NCI-H2171 treated with DMSO at 0.1 percent for 48 hours (cell line): ENCODE results near the gene UBE2F.
A peak's percentile ranks its signal among the peaks of the same experiment; 100 is the strongest.
"Not testable (repeated sequence)": the region's sequence is repeated elsewhere in the genome, so short reads cannot be mapped to it uniquely, and the experiment has no call there.

Source experiments
- DNase-seq: peaks from one replicate; lab custom pipeline; 2025; lab: John Stamatoyannopoulos, UW

Gene UBE2F

DNA sequence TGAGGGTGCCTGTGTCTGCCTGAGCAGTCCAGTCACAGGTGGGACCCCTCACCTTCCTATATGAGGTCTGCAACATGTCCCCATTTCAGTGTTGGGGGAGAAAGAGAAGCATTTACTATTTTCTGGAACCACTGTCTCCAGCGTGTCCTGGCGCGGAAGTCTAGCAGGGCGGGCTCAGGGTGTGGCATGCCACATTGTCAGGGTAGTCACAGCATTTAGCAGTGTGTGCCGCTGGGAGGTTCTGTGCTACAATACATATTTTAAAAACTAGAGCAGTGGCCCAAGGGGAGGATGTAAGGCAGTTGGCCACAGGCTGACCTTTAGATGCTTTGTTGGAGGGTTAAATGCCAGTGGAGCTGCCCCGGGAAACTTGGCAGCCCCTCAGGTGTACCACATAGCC is 12.5 kb downstream of the UBE2F start:
- no peak for DNase-seq

DNA sequence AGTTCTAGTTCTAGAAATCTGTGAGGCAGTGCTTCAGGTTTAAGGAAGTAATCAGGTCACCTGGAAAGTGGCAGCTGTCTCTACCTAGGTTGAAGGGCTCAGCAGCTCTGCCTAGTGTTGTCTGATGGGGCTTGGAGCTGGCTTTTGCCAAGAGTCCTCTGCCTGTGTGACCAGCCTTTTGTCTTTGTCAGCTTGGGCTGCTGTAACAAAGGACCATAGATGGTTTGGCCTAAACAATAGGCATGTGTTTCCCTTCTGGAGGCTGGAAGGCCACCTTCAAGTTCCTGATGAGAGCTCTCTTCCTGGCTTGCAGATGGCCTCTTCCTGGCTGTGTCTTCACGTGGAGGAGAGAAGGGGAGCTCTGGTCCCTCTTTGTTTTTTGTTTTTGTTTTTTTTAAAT is 13.3 kb downstream of the UBE2F start:
- no peak for DNase-seq

DNA sequence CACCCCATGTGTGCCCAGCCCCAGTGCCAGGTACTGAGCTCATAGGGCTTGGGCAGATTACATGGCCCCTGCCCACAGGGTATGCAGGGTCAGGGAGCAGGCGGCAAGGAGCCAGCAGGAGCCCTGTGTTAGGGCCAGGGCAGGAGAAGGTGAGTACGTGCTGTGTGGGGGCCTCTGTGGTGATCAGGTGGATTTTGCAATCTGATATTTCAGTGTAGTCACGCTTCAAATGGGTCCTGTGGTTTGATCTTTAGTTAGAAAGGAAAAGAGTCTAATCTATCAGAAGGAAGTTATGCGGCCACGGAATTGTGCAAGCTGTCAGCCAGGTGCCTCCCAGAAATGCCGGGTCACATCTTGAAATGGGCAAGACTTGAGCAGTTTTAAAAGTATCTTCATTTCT is 13.9 kb downstream of the UBE2F start:
- no peak for DNase-seq

DNA sequence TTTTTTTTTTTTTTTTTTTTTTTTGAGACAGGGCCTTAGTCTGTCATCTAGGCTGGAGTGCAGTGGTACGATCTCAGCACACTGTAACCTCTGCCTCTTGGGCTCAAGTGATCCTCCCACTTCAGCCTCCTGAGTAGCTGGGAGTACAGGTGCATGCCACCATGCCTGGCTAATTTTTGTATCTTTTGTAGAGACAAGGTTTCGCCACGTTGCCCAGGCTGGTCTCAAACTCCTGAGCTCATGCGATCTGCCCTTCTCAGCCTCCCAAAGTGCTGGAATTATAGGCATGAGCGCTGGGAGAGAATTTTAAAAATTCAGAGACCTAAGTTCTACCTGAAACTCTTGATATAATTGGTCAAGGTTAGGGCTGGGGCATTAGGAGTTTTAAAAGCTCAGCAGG is 14.8 kb downstream of the UBE2F start:
- not testable (repeated sequence) for DNase-seq

DNA sequence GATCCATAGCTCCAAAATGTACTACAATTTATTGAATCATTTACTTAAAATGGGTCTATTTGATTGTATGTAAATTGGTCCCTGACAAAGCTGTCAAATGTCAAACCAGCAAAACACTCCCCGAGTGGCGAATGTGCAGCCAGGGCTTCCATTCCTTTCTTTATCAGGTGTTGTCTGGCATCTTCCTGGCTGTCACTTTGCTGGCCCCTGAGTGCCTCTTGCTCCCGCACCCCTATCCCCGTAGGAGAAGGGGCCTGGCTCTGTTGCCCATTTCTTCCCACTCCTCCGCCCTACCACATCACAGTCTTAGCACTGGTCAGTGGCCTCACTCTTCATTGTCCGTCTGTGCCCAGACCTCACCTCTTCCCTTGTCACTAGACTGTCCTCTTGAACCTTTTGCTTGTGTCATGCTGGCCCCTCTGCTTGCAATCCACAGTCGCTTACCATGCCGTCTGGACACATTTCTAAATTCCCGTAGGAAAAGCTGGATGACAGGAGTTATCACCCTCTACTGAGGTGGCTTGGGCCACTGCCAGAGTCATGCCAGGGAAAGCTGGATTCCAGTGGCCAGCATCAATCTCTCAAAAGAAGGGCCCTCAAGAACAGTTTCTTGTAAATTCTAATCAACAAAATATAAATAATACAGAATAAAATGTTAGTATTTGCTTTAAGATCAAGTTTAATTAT is 15.4 kb downstream of the UBE2F start:
- no peak for DNase-seq

DNA sequence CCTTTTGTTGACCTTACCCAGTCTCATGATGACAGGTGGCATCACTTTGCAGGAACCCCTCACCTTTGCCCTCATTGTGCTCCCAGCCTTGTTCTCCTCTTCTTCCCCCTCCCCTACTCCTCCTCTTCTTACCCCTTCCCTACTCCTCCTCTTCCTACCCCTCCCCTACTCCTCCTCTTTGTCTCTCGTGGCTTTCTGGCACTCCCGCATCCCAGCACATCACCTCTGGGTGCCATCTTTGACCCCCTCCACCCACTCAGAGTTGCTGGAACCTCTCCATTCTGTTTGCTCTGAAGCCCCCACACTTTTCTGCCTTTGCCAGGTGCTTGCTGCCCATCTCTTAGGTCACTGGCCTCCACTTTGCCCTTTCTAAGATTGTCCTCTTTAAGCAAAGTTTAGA is 17.1 kb downstream of the UBE2F start:
- no peak for DNase-seq

DNA sequence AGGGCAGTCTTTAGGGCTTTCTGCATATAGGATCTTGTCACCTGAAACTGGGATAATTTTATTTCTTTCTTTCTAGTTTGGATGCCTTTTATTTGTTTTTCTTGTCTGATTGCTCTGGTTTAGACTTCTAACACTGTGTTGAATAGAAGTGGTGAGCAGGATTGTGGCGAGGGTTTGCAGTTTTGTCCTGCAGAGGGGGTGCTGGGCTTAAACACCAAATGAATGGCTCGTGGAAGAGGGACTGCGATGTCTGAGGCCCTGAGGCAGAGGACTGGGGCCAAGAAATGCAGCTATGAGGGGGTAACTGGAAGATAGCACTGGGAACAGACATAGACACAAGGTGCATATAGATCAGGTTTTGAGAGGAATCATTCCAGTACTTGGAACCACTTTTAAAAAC is 20.5 kb downstream of the UBE2F start:
- no peak for DNase-seq

DNA sequence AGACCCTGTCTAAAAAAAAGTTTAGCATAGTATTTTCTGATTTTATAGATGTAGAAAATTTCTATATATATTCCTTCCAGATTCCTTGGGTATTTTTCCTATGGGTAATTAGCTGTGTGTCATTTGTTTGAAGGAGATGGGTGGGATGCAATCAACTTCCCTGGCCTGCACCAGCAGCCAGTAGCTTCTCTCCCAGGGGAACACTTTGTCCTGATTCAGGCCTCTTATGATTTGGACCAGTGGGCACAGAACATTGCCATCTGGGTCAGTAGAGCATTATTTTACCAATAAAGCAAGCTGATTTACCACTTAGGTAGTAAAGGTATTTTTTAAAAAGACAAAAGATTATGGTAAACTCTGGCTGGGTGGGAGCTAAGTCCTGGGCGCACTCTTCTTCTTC is 26.9 kb downstream of the UBE2F start:
- DNase-seq: no peak

DNA sequence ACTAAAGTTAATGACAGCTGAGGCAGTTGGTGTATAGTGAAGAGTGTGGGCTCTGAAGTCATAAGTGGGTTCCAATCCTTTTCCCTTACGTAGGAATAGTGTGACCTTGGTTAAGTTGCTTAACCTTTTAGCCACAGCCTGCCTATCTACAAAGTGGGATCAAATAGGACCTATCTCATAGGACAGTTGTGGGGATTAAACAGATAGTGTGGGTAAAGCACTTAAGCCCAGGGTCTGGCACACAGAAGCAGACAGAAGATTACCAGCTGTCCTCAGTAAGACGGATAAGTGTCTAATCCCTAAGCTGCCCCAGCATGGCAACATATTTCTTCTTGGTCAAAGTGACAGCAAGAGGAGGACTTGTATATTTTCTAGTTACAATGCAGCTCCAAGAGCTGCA is 28.2 kb downstream of the UBE2F start:
- no peak for DNase-seq

DNA sequence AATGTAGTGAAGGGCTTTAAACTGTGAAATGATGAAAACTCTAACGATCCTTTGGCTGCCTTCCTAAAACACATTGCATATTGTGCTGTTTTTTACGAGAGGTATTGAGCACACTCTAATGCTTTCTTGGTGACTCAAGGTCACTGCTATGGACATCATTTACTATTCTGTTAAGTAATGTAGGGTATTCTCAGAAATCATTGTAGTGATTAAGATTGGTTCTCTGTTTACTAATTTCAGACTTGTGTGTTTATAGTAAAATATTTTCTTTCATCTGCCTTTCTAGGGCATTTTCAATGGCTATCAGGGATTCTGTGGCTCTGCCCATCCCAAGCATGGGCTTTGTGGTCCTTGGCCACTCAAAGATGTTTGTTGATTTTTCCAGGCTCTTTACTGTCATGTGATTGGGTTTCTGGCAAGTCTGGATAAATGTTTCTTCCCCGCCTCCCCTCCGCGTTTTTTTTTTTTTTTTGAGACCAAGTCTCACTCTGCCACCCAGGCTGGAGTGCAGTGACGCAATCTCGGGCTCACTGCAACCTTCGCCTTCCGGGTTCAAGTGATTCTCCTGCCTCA is 29.3 kb downstream of the UBE2F start:
- no peak for DNase-seq

DNA sequence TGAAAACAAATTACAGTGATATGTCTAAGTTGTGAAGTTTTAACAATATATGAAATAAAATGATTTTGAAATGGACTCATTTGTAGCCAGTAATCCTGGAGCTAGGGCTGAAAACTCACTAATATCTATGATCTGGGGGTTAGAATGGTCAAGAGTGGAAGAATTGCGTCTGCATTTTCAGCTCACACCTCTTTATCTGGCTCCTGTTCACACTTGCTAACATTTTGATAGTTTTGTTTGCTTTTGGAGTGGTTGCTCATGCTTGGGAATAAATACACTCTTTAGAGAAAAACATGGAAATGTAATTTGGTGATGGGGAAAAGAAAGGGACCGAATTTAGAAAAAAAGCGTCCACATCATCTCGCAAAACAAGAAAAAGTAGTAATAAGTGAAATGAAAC is 30.7 kb downstream of the UBE2F start:
- DNase-seq: no peak

DNA sequence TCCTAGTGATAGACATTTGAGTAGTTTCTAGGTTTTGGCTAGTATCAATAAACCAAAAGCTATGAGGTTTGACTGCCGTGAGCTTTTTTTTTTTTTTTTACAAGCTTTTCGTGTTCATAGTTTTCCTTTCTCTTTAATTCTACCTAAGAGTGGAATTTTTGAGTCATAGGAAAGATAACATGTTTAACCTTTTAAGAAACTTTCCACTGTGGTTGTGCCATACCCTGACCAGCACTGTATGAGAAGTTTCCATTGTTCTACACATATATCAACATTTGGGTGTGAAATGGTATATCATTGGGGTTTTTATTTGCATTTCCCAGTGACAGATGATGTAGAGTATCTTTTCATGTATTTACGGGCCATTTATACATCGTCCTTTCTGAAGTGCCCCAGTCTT is 31.7 kb downstream of the UBE2F start:
- no peak for DNase-seq

DNA sequence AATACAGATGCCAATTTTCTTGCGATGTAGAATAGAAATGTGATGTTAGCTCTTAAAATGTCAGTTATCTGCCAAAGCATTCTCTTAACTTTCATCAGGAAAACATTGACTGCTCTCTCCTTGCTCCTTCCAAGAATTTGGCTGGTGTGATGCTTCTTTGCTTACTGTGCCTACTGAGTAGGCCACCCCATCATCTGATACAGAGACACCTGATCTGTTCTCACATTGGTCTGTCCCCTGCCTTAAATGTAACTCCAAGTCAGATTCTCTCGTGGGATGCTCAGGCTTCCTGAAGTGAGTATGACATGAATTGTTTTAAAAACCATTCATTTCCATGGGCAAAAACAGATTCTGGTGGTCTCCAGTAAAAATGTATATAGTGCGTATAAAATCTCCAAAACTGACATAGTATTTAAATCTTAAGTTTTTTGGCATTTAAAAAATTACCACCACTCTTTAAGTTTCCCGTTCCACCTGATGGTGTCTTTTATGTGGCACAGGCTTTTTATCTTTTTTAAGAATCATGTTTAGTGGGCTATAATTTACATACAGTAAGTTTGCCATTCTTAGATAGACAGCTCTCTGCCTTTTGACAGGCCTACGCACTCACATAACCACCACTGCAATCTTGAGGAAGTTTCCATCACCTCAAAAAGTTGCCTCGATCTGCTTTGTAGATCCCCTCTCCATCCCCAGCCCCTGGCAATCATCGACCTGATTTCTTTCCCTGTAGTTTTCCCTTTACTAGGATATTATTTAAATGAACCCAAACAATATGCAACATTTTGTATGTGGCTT is 36.6 kb downstream of the UBE2F start:
- no peak for DNase-seq

DNA sequence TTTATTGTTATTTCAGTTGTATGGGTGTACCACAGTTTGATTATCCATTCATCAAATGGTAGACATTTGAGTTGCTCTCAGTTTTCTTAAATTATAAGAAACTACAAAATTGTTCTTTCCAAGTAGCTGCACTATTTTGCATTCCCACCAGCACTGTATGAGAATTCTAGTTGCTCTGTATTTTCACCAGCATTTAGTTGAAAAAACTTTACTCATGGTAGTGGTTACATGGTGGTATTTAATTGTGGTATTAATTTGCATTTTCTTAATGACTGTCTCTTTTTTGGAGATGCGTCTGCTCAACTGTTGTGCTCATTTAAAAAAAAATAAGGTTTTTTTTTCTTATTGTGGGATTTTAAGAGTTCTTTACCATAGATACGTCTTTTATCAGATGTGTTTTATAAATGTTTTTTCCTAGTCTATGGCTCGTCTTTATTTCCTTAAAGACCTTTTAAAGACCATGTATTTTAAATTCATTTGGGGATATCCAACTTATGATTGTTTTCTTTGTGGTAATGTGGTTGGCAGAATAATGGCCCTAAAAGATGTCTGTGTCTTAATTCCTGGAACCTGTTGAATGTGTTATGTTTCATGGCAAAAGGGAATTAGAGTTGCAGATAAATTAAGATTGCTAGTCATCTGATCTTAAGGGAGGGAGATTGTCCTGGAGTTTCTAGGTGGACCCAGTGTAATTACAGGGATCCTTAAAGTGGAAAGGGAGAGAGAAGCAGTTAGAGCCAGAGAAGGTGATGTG is 37.4 kb downstream of the UBE2F start:
- no peak for DNase-seq

DNA sequence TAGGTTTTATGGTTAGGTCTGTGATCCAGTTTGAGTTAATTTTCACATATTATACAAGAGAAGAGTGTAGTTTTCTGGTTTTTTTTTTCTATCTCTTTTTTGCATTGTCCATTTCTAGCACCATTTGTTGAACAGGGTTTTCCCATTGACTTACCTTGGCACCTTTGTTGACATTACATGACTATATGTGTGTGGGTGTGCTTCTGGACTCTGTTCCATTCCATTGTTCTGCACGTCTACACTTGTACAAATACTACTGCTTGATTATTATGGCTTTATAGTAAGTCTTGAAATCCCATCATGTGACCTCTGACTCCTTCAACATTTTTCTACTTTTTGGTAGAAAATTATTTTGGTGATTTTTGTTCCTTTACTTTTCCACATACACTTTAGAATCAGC is 38.7 kb downstream of the UBE2F start:
- no peak for DNase-seq

DNA sequence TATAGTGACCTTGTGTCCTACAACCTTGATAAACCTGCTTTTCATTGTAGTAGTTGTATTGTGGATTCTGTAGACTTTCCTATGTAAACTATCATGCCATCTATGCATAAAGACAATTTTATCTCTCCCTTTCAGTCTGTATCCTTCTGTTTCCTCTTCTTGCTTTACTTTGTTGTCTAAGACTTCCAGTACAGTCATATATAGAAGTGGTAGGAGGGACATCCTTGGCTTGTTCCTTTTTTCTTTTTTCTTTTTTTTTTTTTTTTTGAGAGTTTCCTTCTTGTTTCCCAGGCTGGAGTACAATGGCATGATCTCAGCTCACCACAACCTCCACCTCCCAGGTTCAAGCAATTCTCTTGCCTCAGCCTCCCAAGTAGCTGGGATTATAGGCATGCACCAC is 39.7 kb downstream of the UBE2F start:
- DNase-seq: no peak

DNA sequence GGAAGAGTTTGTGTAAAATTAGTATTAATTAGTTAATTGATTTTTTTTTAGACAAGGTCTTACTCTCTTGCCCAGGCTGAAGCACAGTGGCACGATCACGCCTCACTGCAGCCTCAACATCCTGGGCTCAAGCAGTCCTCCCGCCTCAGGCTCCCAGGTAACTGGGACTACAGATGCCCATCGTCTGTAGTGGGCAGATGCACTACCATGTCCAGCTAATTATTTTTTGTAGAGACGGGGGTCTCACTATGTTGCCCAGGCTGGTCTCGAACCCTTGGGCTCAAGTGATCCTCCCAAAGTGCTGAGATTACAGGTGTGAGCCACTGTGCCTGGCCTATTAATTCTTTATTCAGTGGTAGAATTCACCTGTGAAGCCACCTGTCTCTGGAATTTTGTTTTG is 41.1 kb downstream of the UBE2F start:
- no peak for DNase-seq

DNA sequence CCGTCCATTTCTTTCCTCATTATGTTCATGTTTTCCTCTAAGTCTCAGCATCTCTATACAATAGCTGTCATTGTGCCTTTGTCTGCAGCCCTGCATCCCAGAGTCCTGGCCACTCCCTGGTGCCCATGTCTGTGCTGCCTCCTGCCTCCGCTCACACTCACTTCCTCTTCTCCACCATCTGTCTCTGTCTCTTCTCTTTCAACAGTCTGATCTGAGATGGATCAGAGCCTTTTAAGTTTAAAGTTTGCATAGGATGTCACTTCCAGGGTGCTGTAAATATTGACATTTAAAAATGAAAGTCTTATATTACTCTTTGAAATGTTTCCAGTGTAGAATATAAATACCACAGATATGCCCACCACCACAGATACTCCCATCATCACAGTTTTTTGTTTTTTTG is 42.7 kb downstream of the UBE2F start:
- DNase-seq: no peak

DNA sequence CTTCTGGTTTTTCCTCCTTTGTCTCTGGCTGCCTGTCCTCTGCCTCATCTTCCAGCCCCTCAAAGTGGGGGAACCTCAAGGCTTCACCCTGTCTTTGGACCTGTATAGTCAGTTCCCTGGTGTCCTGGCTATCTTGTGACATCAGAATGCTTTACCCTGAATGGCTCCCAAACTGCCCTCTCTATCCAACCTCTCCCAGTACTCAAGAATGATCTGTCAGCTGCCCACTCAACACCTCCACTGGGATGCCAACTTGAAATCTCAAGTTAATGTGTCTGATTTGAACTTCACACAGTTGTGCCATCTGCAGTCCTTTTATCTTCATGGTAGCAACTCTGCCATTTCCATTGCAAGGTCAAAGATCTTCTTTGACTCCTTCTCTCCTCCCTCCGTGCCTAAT is 43.8 kb downstream of the UBE2F start:
- no peak for DNase-seq

DNA sequence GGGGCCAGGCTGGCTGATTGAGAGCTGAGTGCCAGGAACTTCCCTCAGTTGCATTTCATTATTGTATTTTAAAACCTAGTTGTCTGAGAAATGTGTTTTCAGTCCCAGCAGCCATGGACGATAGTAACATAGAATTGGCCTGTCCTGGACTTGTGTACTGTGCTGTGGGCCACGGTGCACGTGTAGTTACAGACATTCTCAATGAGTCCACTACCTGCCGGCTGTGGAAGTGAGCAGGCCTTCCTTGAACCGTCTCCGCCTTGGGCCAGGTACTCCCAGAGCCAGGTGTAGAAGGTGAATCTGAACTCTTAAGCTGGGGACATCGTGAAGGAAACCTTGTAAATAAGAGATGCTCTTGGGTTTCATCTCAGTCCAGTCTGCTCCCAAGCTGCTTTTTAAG is 47.0 kb downstream of the UBE2F start:
- DNase-seq: no peak

DNA sequence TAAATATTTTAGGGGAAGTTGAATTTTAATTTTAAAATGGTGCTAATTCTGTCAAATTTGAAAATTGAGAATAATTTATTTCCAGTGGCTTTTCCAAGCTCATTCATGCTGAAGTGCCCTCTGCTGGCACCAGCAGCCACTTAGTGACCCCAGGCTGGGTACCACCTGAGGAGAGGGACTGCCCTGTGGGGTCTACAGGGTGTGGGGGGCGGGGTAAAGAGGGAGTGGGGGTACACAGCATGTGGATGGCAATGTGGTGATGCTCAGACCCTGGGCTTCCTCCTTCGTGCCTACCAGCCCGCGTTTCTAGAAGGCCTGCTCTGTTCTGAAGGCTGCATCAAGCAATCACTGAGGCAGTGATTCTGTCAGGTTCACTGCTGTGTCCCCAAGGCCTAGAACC is 48.9 kb downstream of the UBE2F start:
- no peak for DNase-seq

DNA sequence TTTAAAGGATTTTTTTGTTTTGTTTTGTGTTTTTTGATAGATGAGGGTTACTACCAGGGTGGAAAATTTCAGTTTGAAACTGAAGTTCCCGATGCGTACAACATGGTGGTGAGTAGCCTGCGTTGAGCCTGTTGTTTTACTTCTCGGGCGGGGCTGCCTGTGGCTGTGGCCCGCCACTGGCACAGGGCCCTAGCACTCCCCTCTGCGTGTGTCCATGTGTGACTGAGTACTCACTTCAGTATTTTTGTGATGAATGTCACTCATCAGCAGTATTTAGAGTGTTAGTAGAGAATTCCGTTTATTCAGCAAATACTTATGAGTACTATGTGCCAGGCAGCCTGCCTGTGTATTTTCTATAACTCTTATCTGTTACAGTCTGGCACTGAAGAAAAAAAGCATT is 49.7 kb downstream of the UBE2F start:
- no peak for DNase-seq

DNA sequence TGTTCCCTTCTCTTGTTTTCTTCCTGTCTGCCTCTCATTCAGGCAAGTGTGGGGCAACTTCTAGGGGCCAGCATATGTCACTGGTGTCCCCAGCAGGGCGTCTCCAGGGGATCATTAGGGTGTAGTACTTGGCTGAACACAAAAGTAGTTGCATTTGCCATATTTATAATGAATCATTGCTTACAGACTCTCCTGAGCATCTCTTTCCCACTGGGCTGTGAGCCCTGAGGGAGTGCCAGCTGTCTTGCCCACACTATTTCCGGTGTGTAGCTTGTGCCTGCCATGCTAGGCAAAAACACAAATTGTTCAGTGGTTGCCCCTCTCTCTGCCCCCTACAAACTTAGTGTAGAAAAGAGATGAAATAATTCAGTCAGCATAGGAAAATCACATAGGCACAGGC is 53.1 kb downstream of the UBE2F start:
- DNase-seq: peak; percentile 46
